Spleen (tissue), 11 donors: Measurements from ENCODE around the gene SMCR8. TPM values are rescaled to one million over a fixed set of nuclear protein-coding genes. Genes with fewer than 3 reads are reported as not detected.
"Not testable (repeated sequence)": the region's sequence is repeated elsewhere in the genome, so short reads cannot be mapped to it uniquely, and the experiment has no call there.

Source experiments
- DNase-seq: peaks from one replicate; pipeline ENCODE4 v3.0.0-alpha.2; 2020
- H3K27ac ChIP-seq, 8 donors: fragments of 200-600 bp; sonication (generic) in 7 of 8; 1 replicate in 4 of 8; 2 replicates in 4 of 8; pipeline versions ENCODE4 v1.5.0 to v1.8.0; 2016 to 2021; ENCODE audit warnings: inconsistent platforms in 4 of 8, mild to moderate bottlenecking in 4 of 8, moderate library complexity in 1 of 8
- H3K27me3 ChIP-seq, 7 donors: fragments of 200-600 bp; sonication (generic) in 6 of 7; replicated peaks in 1 of 7; 1 replicate in 4 of 7; 2 replicates in 3 of 7; pipeline versions ENCODE4 v1.5.0 to v1.8.0; 2016 to 2021; ENCODE audit warnings: inconsistent platforms in 3 of 7, mild to moderate bottlenecking in 1 of 7
- H3K36me3 ChIP-seq, 6 donors: fragments of 200-600 bp; sonication (generic) in 5 of 6; 1 replicate in 4 of 6; 2 replicates in 2 of 6; pipeline versions ENCODE4 v1.5.0 to v1.8.0; 2016 to 2021; ENCODE audit warnings: inconsistent platforms in 2 of 6
- H3K4me1 ChIP-seq, 6 donors: fragments of 200-600 bp; sonication (generic) in 5 of 6; 1 replicate in 3 of 6; 2 replicates in 3 of 6; pipeline versions ENCODE4 v1.5.0 to v1.8.0; 2016 to 2021; ENCODE audit warnings: inconsistent platforms in 3 of 6
- H3K4me3 ChIP-seq, 8 donors: fragments of 200-600 bp; sonication (generic) in 7 of 8; 1 replicate in 4 of 8; 2 replicates in 4 of 8; pipeline versions ENCODE4 v1.5.0 to v1.8.0; 2016 to 2021; ENCODE audit warnings: inconsistent platforms in 4 of 8, mild to moderate bottlenecking in 4 of 8, moderate library complexity in 2 of 8
- H3K9me3 ChIP-seq, 8 donors: fragments of 200-600 bp; sonication (generic) in 7 of 8; 1 replicate in 4 of 8; 2 replicates in 4 of 8; pipeline versions ENCODE4 v1.5.0 to v1.8.0; 2016 to 2021; ENCODE audit warnings: inconsistent platforms in 4 of 8
- CTCF ChIP-seq, 11 experiments: fragments of 200-600 bp in 7 of 11; fragments of 450-650 bp in 4 of 11; sonication (generic) in 4 of 11; IDR thresholded peaks in 8 of 11; conservative IDR thresholded peaks in 3 of 11; 1 replicate in 7 of 11; 2 replicates in 4 of 11; pipeline versions ENCODE4 v1.4.0 to v1.8.0; 2016 to 2021; ENCODE audit warnings: antibody characterized with exemption in 11 of 11, inconsistent platforms in 4 of 11, mild to moderate bottlenecking in 1 of 11
- POLR2A ChIP-seq, 3 donors: fragments of 450-650 bp; IDR thresholded peaks; one replicate each; pipeline ENCODE4 v1.5.1; 2017; ENCODE audit warnings: antibody characterized with exemption in 3 of 3, mild to moderate bottlenecking in 1 of 3
- POLR2AphosphoS5 ChIP-seq, 3 donors: sonication (generic); formaldehyde crosslinking; IDR thresholded peaks; one replicate each; pipeline ENCODE4 v1.5.1; 2017; ENCODE audit warnings: antibody characterized with exemption in 3 of 3
- WGBS, 5 donors: extraction: QIAGEN DNeasy Blood & Tissue Kit in 3 of 5; methylation state at CpG; one replicate each; pipeline versions ENCODE4 v1.1.5 to v1.1.7; 2013 to 2018; 5-methylcytosine and 5-hydroxymethylcytosine counted together
- intact Hi-C: fragments of 100-400 bp; cut with DNase I; formaldehyde crosslinking; loops from one replicate; pipeline ENCODE4 v1.15.0; 2023; ENCODE audit warnings: low total_unique reads
- polyA plus RNA-seq, 3 donors: library from polyadenylated mRNA; stranded (reverse); fragments of 200-250 nt; gene quantifications; one replicate each; pipeline ENCODE4 v1.2.1, GENCODE V29; 2013
- total RNA-seq, 7 donors: library from RNA; depleted of rRNA in 3 of 7; stranded (reverse); fragments of >200 nt in 3 of 7; fragmentation: NEBNext Ultra II Directional in 4 of 7; extraction: Animal tissue kit (Norgen Biotek cat#: 25700) in 4 of 7; gene quantifications; one replicate each; pipeline versions ENCODE4 v1.1.0 to v1.2.1, GENCODE V29; 2016 to 2021
- donor health status: healthy with polysubstance abuse.
- donor health status: DM: no; HTN: no; CAD: no; lungs with moderate emphysema.
- donor health status: DM: no; HTN: no; CAD: no.
- donor health status: Bipolar disorder and iron deficiency.
- donor health status: healthy.
- donor health status: DM: no; HTN: no; CAD: no.
- donor health status: DM: yes; HTN: yes; CAD: no.

The SMCR8 gene
- total and polyA plus RNA-seq, 10 donors: 3.9 to 38.0 (median 28.4) TPM

GRCh38 chr17:18327556-18327955 lies 12.5 kb downstream of the SMCR8 start:
- no peak for TF ChIP-seq CTCF (IDR thresholded peaks at IDR 0.05 in 8 of 11, conservative IDR thresholded peaks at IDR 0.05 in 3 of 11)
- TF ChIP-seq POLR2AphosphoS5 (IDR thresholded peaks at IDR 0.05): peak in 2 of 3 donors; percentile 41 to 49
- WGBS, 5 donors: 91 to 96% (median 95%) methylated on average over 10 of the region's 10 CpGs

GRCh38 chr17:18328643-18329204 lies 13.6 kb downstream of the SMCR8 start:
- Histone ChIP-seq H3K36me3 (peaks cover 0 to 100% (median 70%) of the 10 kb centered on the region in 6 donors), H3K9me3 (no peaks in the 10 kb centered on the region), H3K27ac (no peak overlapping the region), H3K27me3 (no peaks in the 10 kb centered on the region), H3K4me1 (peaks cover 4 to 42% (median 27%) of the 10 kb centered on the region in 6 donors), H3K4me3 (no peak overlapping the region)
- DNase-seq: no peak
- TF ChIP-seq POLR2A (IDR thresholded peaks at IDR 0.05) (no peak), POLR2AphosphoS5 (IDR thresholded peaks at IDR 0.05) (peak in 1 of 3 donors; percentile 28)
- 80 to 91% (median 87%) methylated on average over 9 of the region's 9 CpGs for WGBS, 5 donors
- intact Hi-C loops: no loop called here

More at GRCh38 chr17:18327556-18327955, 12.5 kb downstream of the SMCR8 start:
- no peak for DNase-seq
- Histone ChIP-seq H3K4me1 (peaks cover 4 to 52% (median 34%) of the 10 kb centered on the region in 6 donors), H3K4me3 (no peak overlapping the region), H3K27ac (no peak overlapping the region), H3K36me3 (peaks cover 7 to 100% (median 76%) of the 10 kb centered on the region in 6 donors), H3K9me3 (no peaks in the 10 kb centered on the region), H3K27me3 (no peaks in the 10 kb centered on the region)
- intact Hi-C loops: no loop called here

- no peaks in the 10 kb centered on the region for H3K9me3 ChIP-seq
- H3K4me1 ChIP-seq: peaks cover 0 to 10% (median 0%) of the 10 kb centered on the region in 6 donors
- H3K4me3 ChIP-seq: no peak overlapping the region
- TF ChIP-seq POLR2A (IDR thresholded peaks at IDR 0.05) (no peak), CTCF (IDR thresholded peaks at IDR 0.05 in 8 of 11, conservative IDR thresholded peaks at IDR 0.05 in 3 of 11) (no peak), POLR2AphosphoS5 (IDR thresholded peaks at IDR 0.05) (no peak)
- no peak for DNase-seq
- H3K27ac ChIP-seq: peak overlapping the region in 2 of 8 donors; percentile 8 to 53
- H3K27me3 ChIP-seq: no peaks in the 10 kb centered on the region
- intact Hi-C loops: no loop called here
- 71 to 85% (median 79%) methylated on average over 9 of the region's 9 CpGs for WGBS, 5 donors
- H3K36me3 ChIP-seq: peaks cover 0 to 100% (median 56%) of the 10 kb centered on the region in 6 donors
These were observed 16.8 kb downstream of the SMCR8 start for GRCh38 chr17:18331879-18332278.

- H3K27ac ChIP-seq: peak overlapping the region in 2 of 8 donors; percentile 8 to 53
- no peaks in the 10 kb centered on the region for H3K9me3 ChIP-seq
- no peak for DNase-seq
- WGBS, 5 donors: 75 to 92% (median 79%) methylated on average over 2 to 4 of the region's 4 CpGs
- no peak for TF ChIP-seq CTCF (IDR thresholded peaks at IDR 0.05 in 8 of 11, conservative IDR thresholded peaks at IDR 0.05 in 3 of 11)
- no peak for TF ChIP-seq POLR2A (IDR thresholded peaks at IDR 0.05)
- peak in 2 of 3 donors; percentile 9 to 31 for TF ChIP-seq POLR2AphosphoS5 (IDR thresholded peaks at IDR 0.05)
- H3K27me3 ChIP-seq: no peaks in the 10 kb centered on the region
- peaks cover 0 to 7% (median 0%) of the 10 kb centered on the region in 6 donors for H3K4me1 ChIP-seq
- no peak overlapping the region for H3K4me3 ChIP-seq
- intact Hi-C loops: no loop called here
- peaks cover 0 to 100% (median 48%) of the 10 kb centered on the region in 6 donors for H3K36me3 ChIP-seq
These were observed 17.9 kb downstream of the SMCR8 start for GRCh38 chr17:18332909-18333489.

- intact Hi-C loops, H3K27ac ChIP-seq, DNase-seq, H3K27me3 ChIP-seq, H3K9me3 ChIP-seq, H3K4me3 ChIP-seq, H3K4me1 ChIP-seq: not testable (repeated sequence)
- WGBS, 5 donors: 95 to 98% (median 98%) methylated on average over 13 to 25 of the region's 25 CpGs
- peaks cover 2 to 99% (median 42%) of the 10 kb centered on the region in 6 donors for H3K36me3 ChIP-seq
These were observed 23.1 kb downstream of the SMCR8 start for GRCh38 chr17:18338158-18338557.
